H1 (cell line): ENCODE results near the gene IKZF3. TPM values are rescaled to one million over a fixed set of nuclear protein-coding genes. Genes with fewer than 3 reads are reported as not detected.

Experiments used
- CTCF ChIA-PET: fragments of 300-600 bp; sonication (Branson Sonifier 250); formaldehyde crosslinking; loops from one replicate; lab custom pipeline; 2021; ENCODE audit not compliant: partially characterized antibody; lab: Charles Lee
- POLR2A ChIA-PET: fragments of 300-600 bp; sonication (Branson Sonifier 250); formaldehyde crosslinking; loops from one replicate; lab custom pipeline; 2021; ENCODE audit warnings: inconsistent platforms; ENCODE audit not compliant: partially characterized antibody; lab: Charles Lee
- DNase-seq, 2 experiments: peaks; one replicate each; pipeline versions ENCODE4 v3.0.0 to v3.0.0-alpha.2; 2010 to 2022; ENCODE audit warnings: low spot score in 2 of 2, low read depth in 1 of 2, mixed read lengths in 1 of 2
- FAIRE-seq: peaks from 2 replicates; lab custom pipeline; 2011; peaks lifted over from hg19 to GRCh38; lab: Jason Lieb, UNC
- H2AFZ ChIP-seq: 2 replicates; pipeline ENCODE4 v1.8.1; 2012; ENCODE audit warnings: low read length, inconsistent platforms
- H2AK5ac ChIP-seq: 2 replicates; pipeline ENCODE4 v1.6.1; 2013; ENCODE audit warnings: low read depth, low read length
- H2BK120ac ChIP-seq: replicated peaks from 2 replicates; pipeline ENCODE3; 2013; ENCODE audit warnings: low read depth, low read length, inconsistent platforms
- H2BK12ac ChIP-seq: 2 replicates; pipeline ENCODE4 v1.6.1; 2013; ENCODE audit warnings: low read depth, low read length
- H2BK15ac ChIP-seq: 2 replicates; pipeline ENCODE4 v1.6.1; 2013; ENCODE audit warnings: low read length
- H2BK20ac ChIP-seq: 2 replicates; pipeline ENCODE4 v1.6.1; 2013; ENCODE audit warnings: low read length
- H2BK5ac ChIP-seq: 2 replicates; pipeline ENCODE4 v1.6.1; 2013; ENCODE audit warnings: low read depth, low read length
- H3K14ac ChIP-seq: 2 replicates; pipeline ENCODE4 v1.6.1; 2013; ENCODE audit warnings: inconsistent platforms; ENCODE audit not compliant: insufficient read length
- H3K18ac ChIP-seq: 2 replicates; pipeline ENCODE4 v1.6.1; 2013; ENCODE audit warnings: low read length; ENCODE audit errors: extremely low read depth
- H3K23ac ChIP-seq: 2 replicates; pipeline ENCODE4 v1.6.1; 2013; ENCODE audit warnings: inconsistent platforms; ENCODE audit not compliant: insufficient read length
- H3K23me2 ChIP-seq: 2 replicates; pipeline ENCODE4 v1.6.1; 2013; ENCODE audit warnings: low read depth, low read length
- H3K27ac ChIP-seq: 2 replicates; pipeline ENCODE4 v1.6.1; 2011; ENCODE audit warnings: low read depth, low read length, inconsistent platforms
- H3K27me3 ChIP-seq, 4 experiments: replicated peaks in 1 of 4; 1 replicate in 1 of 4; 2 replicates in 3 of 4; pipeline versions ENCODE4 v1.6.1 to v1.8.1; 2011 to 2013; ENCODE audit warnings: low read length in 3 of 4, mild to moderate bottlenecking in 3 of 4, inconsistent platforms in 2 of 4, mixed read lengths in 2 of 4, moderate library complexity in 1 of 4; ENCODE audit not compliant: control insufficient read depth in 3 of 4, insufficient read depth in 3 of 4; ENCODE audit errors: extremely low read depth in 1 of 4
- H3K36me3 ChIP-seq, 4 experiments: 2 replicates each; pipeline versions ENCODE4 v1.6.1 to v1.8.1; 2011 to 2013; ENCODE audit warnings: mild to moderate bottlenecking in 4 of 4, low read length in 3 of 4, moderate library complexity in 2 of 4, control low read depth in 1 of 4, inconsistent platforms in 1 of 4; ENCODE audit not compliant: insufficient read depth in 4 of 4, control insufficient read depth in 2 of 4
- H3K4ac ChIP-seq: replicated peaks from 2 replicates; pipeline ENCODE3; 2013; ENCODE audit warnings: low read length, low read depth, mixed read lengths, inconsistent platforms; ENCODE audit not compliant: insufficient read length
- H3K4me1 ChIP-seq, 4 experiments: replicated peaks in 1 of 4; 1 replicate in 1 of 4; 2 replicates in 3 of 4; pipeline versions ENCODE4 v1.6.1 to v1.8.1; 2011 to 2013; ENCODE audit warnings: low read length in 3 of 4, inconsistent platforms in 2 of 4, mixed read lengths in 1 of 4; ENCODE audit not compliant: insufficient read depth in 4 of 4, control insufficient read depth in 3 of 4
- H3K4me2 ChIP-seq, 2 experiments: 2 replicates each; pipeline versions ENCODE4 v1.6.1 to v1.8.1; 2011 to 2013; ENCODE audit warnings: low read depth in 2 of 2, low read length in 2 of 2, control low read depth in 1 of 2, inconsistent platforms in 1 of 2, mild to moderate bottlenecking in 1 of 2; ENCODE audit not compliant: insufficient read depth in 1 of 2
- H3K4me3 ChIP-seq, 4 experiments: fragments of 200-600, 300-600 bp in 1 of 4; sonication (generic), shearing (Covaris generic), sonication (Bioruptor Twin) in 1 of 4; 2 replicates each; pipeline versions ENCODE4 v1.5.1 to v1.8.1; 2011 to 2016; ENCODE audit warnings: low read length in 4 of 4, low read depth in 3 of 4, control low read depth in 2 of 4, inconsistent platforms in 2 of 4, mild to moderate bottlenecking in 2 of 4, mixed read lengths in 1 of 4, moderate library complexity in 1 of 4; ENCODE audit not compliant: insufficient read depth in 2 of 4; ENCODE audit errors: extremely low read depth in 1 of 4
- H3K56ac ChIP-seq: replicated peaks from 2 replicates; pipeline ENCODE3; 2013; ENCODE audit warnings: low read depth, mild to moderate bottlenecking, mixed read lengths, low read length, inconsistent platforms; ENCODE audit not compliant: insufficient read length
- H3K79me1 ChIP-seq: 2 replicates; pipeline ENCODE4 v1.6.1; 2013; ENCODE audit warnings: low read depth, low read length, control low read depth
- H3K79me2 ChIP-seq, 2 experiments: 2 replicates each; pipeline versions ENCODE4 v1.6.1 to v1.8.1; 2012 to 2013; ENCODE audit warnings: low read length in 2 of 2, mild to moderate bottlenecking in 2 of 2, inconsistent platforms in 1 of 2; ENCODE audit not compliant: insufficient read depth in 2 of 2, control insufficient read depth in 1 of 2
- H3K9ac ChIP-seq, 4 experiments: replicated peaks in 1 of 4; 1 replicate in 1 of 4; 2 replicates in 3 of 4; pipeline versions ENCODE4 v1.6.1 to v1.8.1; 2011 to 2013; ENCODE audit warnings: low read depth in 3 of 4, low read length in 3 of 4, control low read depth in 2 of 4, mild to moderate bottlenecking in 2 of 4, moderate library complexity in 2 of 4, inconsistent platforms in 1 of 4; ENCODE audit errors: extremely low read depth in 1 of 4
- H3K9me3 ChIP-seq, 2 experiments: 2 replicates each; pipeline versions ENCODE4 v1.6.1 to v1.8.1; 2012 to 2013; ENCODE audit warnings: mild to moderate bottlenecking in 2 of 2, moderate library complexity in 2 of 2, control low read depth in 1 of 2, inconsistent platforms in 1 of 2, low read depth in 1 of 2, low read length in 1 of 2, mixed read lengths in 1 of 2; ENCODE audit not compliant: insufficient read depth in 2 of 2
- H4K20me1 ChIP-seq, 2 experiments: replicated peaks in 1 of 2; 2 replicates each; pipeline versions ENCODE3 to v1.8.1; 2011 to 2013; ENCODE audit warnings: inconsistent platforms in 2 of 2, low read length in 2 of 2, mild to moderate bottlenecking in 1 of 2; ENCODE audit not compliant: insufficient read depth in 2 of 2, control insufficient read depth in 1 of 2
- H4K5ac ChIP-seq: 2 replicates; pipeline ENCODE4 v1.6.1; 2013; ENCODE audit warnings: low read length, low read depth, mixed read lengths, inconsistent platforms; ENCODE audit not compliant: insufficient read length
- H4K8ac ChIP-seq: 2 replicates; pipeline ENCODE4 v1.8.0; 2013; ENCODE audit warnings: mild to moderate bottlenecking, moderate library complexity, low read length, inconsistent platforms; ENCODE audit not compliant: insufficient read depth; ENCODE audit errors: extremely low read depth
- H4K91ac ChIP-seq: replicated peaks from 2 replicates; pipeline ENCODE3; 2013; ENCODE audit warnings: low read length, mixed read lengths, inconsistent platforms; ENCODE audit not compliant: insufficient read length
- ASH2L ChIP-seq: fragments of 200-600, 300-600 bp; sonication (generic); IDR thresholded peaks from one replicate; pipeline ENCODE4 v1.7.1; 2017; ENCODE audit warnings: low read length
- BRCA1 ChIP-seq: IDR thresholded peaks from 2 replicates; pipeline ENCODE4 v1.6.1; 2012; ENCODE audit warnings: low read depth, low read length, improper control_type of control experiment
- CTBP2 ChIP-seq: IDR thresholded peaks from 2 replicates; pipeline ENCODE4 v1.7.0; 2011; ENCODE audit warnings: borderline replicate concordance, mild to moderate bottlenecking, moderate library complexity, mixed read lengths, low read length; ENCODE audit not compliant: insufficient read depth, insufficient read length
- MAFK ChIP-seq: IDR thresholded peaks from 2 replicates; pipeline ENCODE4 v1.6.1; 2012; ENCODE audit warnings: low read depth, mild to moderate bottlenecking, improper control_type of control experiment, low read length
- SIN3A ChIP-seq, 2 experiments: IDR thresholded peaks in 1 of 2; conservative IDR thresholded peaks in 1 of 2; 2 replicates each; pipeline ENCODE4 v1.6.1; 2011 to 2012; ENCODE audit warnings: low read length in 2 of 2, improper control_type of control experiment in 1 of 2, low read depth in 1 of 2, mild to moderate bottlenecking in 1 of 2
- TAF1 ChIP-seq: IDR thresholded peaks from 2 replicates; pipeline ENCODE4 v1.6.1; 2011; ENCODE audit warnings: mild to moderate bottlenecking, low read depth, low read length
- ZNF274 ChIP-seq: IDR thresholded peaks from 2 replicates; pipeline ENCODE4 v1.7.0; 2012; ENCODE audit warnings: low read length, borderline replicate concordance; ENCODE audit errors: extremely low read depth
- WGBS, 2 experiments: shearing (Covaris generic) in 1 of 2; methylation state at CpG; one replicate each; pipeline versions ENCODE4 v1.1.6 to v1.1.7; 2013 to 2015; ENCODE audit warnings: low lambda C conversion rate in 2 of 2, mixed read lengths in 2 of 2, inconsistent platforms in 1 of 2, low coverage in 1 of 2, missing lambda C conversion rate in 1 of 2; ENCODE audit not compliant: insufficient replicate concordance in 2 of 2, insufficient coverage in 1 of 2, insufficient read length in 1 of 2; ENCODE audit errors: extremely low coverage in 1 of 2, missing lambda C conversion rate in 1 of 2; 5-methylcytosine and 5-hydroxymethylcytosine counted together
- polyA plus RNA-seq, 7 experiments: library from polyadenylated mRNA; depleted of rRNA in 3 of 7; stranded (reverse) in 5 of 7; unstranded in 2 of 7; fragments of >200 nt in 5 of 7; fragments of 200-250 nt in 2 of 7; gene quantifications; 1 replicate in 5 of 7; 2 replicates in 1 of 7; 4 replicates in 1 of 7; pipeline versions ENCODE4 v1.2.1 to v1.2.3, GENCODE V29; 2011 to 2013; ENCODE audit warnings: missing spikeins in 2 of 7, mixed read lengths in 2 of 7
- total RNA-seq: library from RNA; stranded (reverse); fragmentation: NEBNext Ultra II Directional; extraction: Animal tissue kit (Norgen Biotek cat#: 25700); gene quantifications from 2 replicates; pipeline ENCODE4 v1.2.1, GENCODE V29; 2021

IKZF3 gene
- total and polyA plus RNA-seq, 2 of the 8 experiments (the other 6 are each of a cell fraction or from before 2014, with no cell fraction given): 0.23 to 0.56 TPM

DNA sequence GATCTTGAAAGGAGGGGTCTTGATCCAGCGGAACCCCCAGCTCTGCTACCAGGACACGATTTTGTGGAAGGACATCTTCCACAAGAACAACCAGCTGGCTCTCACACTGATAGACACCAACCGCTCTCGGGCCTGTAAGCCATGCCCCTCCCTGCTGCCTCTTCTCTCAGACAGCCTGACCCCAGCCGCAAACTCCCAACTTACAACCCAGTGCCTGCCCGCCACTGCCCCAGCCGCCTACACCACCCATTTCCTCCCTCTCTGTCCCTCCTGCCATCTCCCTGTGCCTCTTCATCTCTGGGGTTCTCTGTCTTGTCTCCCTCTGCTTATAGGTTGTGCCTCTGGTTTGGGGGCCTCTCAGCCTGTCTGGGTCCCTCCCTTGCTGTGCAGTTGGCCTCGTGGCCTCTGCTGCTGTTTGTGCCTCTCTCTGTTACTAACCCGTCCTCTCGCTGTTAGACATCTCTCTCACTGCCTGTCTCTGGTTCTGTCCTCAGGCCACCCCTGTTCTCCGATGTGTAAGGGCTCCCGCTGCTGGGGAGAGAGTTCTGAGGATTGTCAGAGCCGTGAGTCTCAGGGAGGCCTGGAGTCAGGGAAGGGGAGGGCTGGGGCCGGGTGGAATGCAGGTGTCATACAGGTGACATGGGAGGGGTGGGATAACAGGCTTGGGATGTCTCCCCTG, 154.7 kb downstream of the IKZF3 start:
- H2BK15ac ChIP-seq: no peak overlapping the region
- H2BK5ac ChIP-seq: no peak overlapping the region
- no peak overlapping the region for H3K4me2 ChIP-seq
- no peaks in the 10 kb centered on the region for H3K23me2 ChIP-seq
- no peak overlapping the region for H3K23ac ChIP-seq
- ChIA-PET POLR2A (interaction anchor here (0.6 to 38.1 kb wide), 10 partner anchors 9 to 58 kb away, joined by 3 to 708 read pairs (median 6); partner anchors contain the start of genes ERBB2, MIEN1, PGAP3 and PNMT), CTCF (interaction anchor here (0.7 to 52.4 kb wide), 9 partner anchors 8 to 639 kb away, joined by 3 to 1885 read pairs (median 6); partner anchors contain the start of genes ERBB2, PPP1R1B and STARD3)
- DNase-seq (no peak), FAIRE-seq (no peak)
- peak overlapping the region; percentile 28; the same call in 1 of the 2 replicates for H4K8ac ChIP-seq
- no peak overlapping the region; the same call in 1 of the 2 replicates for H3K27ac ChIP-seq
- no peak overlapping the region for H2AFZ ChIP-seq
- H3K36me3 ChIP-seq: peaks cover 29 to 71% (median 59%) of the 10 kb centered on the region in 4 experiments
- H4K20me1 ChIP-seq: peaks cover 24 to 39% of the 10 kb centered on the region in 2 experiments
- H3K14ac ChIP-seq: no peak overlapping the region
- peaks cover 17% of the 10 kb centered on the region for H3K79me1 ChIP-seq
- H2BK12ac ChIP-seq: no peak overlapping the region
- no peak overlapping the region for H3K56ac ChIP-seq
- WGBS, 2 experiments: 90% methylated on average over 12 of the region's 14 CpGs; no CpG with 5 or more reads in 1 of the 2 experiments
- no peaks in the 10 kb centered on the region for H3K27me3 ChIP-seq
- H3K4ac ChIP-seq: no peak overlapping the region
- H3K9ac ChIP-seq: no peak overlapping the region
- peaks cover 0 to 19% (median 14%) of the 10 kb centered on the region in 4 experiments; a peak in 6 of 7 replicates for H3K4me1 ChIP-seq
- no peaks in the 10 kb centered on the region for H3K9me3 ChIP-seq
- no peak overlapping the region for H3K18ac ChIP-seq
- H4K91ac ChIP-seq: no peak overlapping the region
- no peak overlapping the region for H2AK5ac ChIP-seq
- no peak overlapping the region for H3K4me3 ChIP-seq
- no peak overlapping the region for H2BK120ac ChIP-seq
- H4K5ac ChIP-seq: no peak overlapping the region
- peaks cover 8 to 59% of the 10 kb centered on the region in 2 experiments; a peak in 3 of 4 replicates for H3K79me2 ChIP-seq
- H2BK20ac ChIP-seq: no peak overlapping the region
- TF ChIP-seq ASH2L: no peak
- no peak for TF ChIP-seq MAFK
- no peak for TF ChIP-seq CTBP2
- no peak for TF ChIP-seq ZNF274
- TF ChIP-seq TAF1: no peak
- no peak for TF ChIP-seq BRCA1
- TF ChIP-seq SIN3A (conservative IDR thresholded peaks at IDR 0.05 in 1 of 2, IDR thresholded peaks at IDR 0.05 in 1 of 2; ENCODE audit: low read depth in 1 of 2, low read length in 2 of 2): no peak
